RPMI7951 (cell line): ENCODE results near the gene RSPH6A. TPM values are rescaled to one million over a fixed set of nuclear protein-coding genes. Genes with fewer than 3 reads are reported as not detected.
A peak's percentile ranks its signal among the peaks of the same experiment; 100 is the strongest.
"Not testable (repeated sequence)": the region's sequence is repeated elsewhere in the genome, so short reads cannot be mapped to it uniquely, and the experiment has no call there.

Experiments used
- DNase-seq: peaks from one replicate; pipeline ENCODE4 v3.0.0-alpha.2; 2012; ENCODE audit warnings: low read depth
- total RNA-seq: library from RNA; depleted of rRNA; stranded (reverse); fragments of >200 nt; shearing (Covaris generic); gene quantifications from 2 replicates; pipeline ENCODE4 v1.2.3, GENCODE V29; 2014

RSPH6A gene
- total RNA-seq, 1 experiment from 2014 or later, result not detected

GRCh38 chr19:45804140-45804958 is 10.8 kb downstream of the RSPH6A start:
- no peak for DNase-seq

- no peak for DNase-seq
These were observed 13.4 kb downstream of the RSPH6A start for GRCh38 chr19:45801603-45802175.

GRCh38 chr19:45800070-45800553 is 15.0 kb downstream of the RSPH6A start:
- peak; percentile 66 for DNase-seq

- DNase-seq, result not testable (repeated sequence)
These were observed 15.6 kb downstream of the RSPH6A start for GRCh38 chr19:45799541-45799940.

- DNase-seq, result peak; percentile 84
These were observed 16.1 kb downstream of the RSPH6A start for GRCh38 chr19:45798995-45799517.

GRCh38 chr19:45794627-45795026 is 20.5 kb downstream of the RSPH6A start:
- DNase-seq, result no peak

GRCh38 chr19:45793876-45794275 is 21.2 kb downstream of the RSPH6A start:
- no peak for DNase-seq

- no peak for DNase-seq
These were observed 21.9 kb downstream of the RSPH6A start for GRCh38 chr19:45793178-45793564.

GRCh38 chr19:45792470-45793177 is 22.5 kb downstream of the RSPH6A start, which contains the start of gene DMWD:
TSS of gene DMWD (minus strand) at chr19:45792845. CDS start at chr19:45792756, 89 bp downstream.
- peak; percentile 98 for DNase-seq

- DNase-seq, result no peak
These were observed 23.2 kb downstream of the RSPH6A start for GRCh38 chr19:45791744-45792469.

GRCh38 chr19:45790942-45791341 is 24.2 kb downstream of the RSPH6A start:
- no peak for DNase-seq

- DNase-seq, result no peak
These were observed 25.9 kb downstream of the RSPH6A start for GRCh38 chr19:45789035-45789786.

- no peak for DNase-seq
These were observed 28.6 kb downstream of the RSPH6A start for GRCh38 chr19:45786533-45786894.

- DNase-seq, result no peak
These were observed 29.2 kb downstream of the RSPH6A start for GRCh38 chr19:45785781-45786532.

GRCh38 chr19:45785097-45785496 is 30.0 kb downstream of the RSPH6A start:
- DNase-seq, result no peak

- DNase-seq, result no peak
These were observed 31.0 kb downstream of the RSPH6A start for GRCh38 chr19:45784096-45784495.

- DNase-seq, result peak; percentile 90
These were observed 32.0 kb downstream of the RSPH6A start for GRCh38 chr19:45782820-45783785.

- DNase-seq, result peak; percentile 41
These were observed 32.9 kb downstream of the RSPH6A start, which contains the start of gene DMPK for GRCh38 chr19:45782162-45782691. TSS of gene DMPK (minus strand) at chr19:45782490. CDS start at chr19:45782352, 138 bp downstream.
